T-helper 22 cell (primary cell): Measurements from ENCODE around the gene PLPPR1.
"Not testable (repeated sequence)": the region's sequence is repeated elsewhere in the genome, so short reads cannot be mapped to it uniquely, and the experiment has no call there.

Experiments used
- DNase-seq: peaks from one replicate; pipeline ENCODE4 v3.0.0-alpha.2; 2020; ENCODE audit warnings: low read depth

PLPPR1 gene

DNA sequence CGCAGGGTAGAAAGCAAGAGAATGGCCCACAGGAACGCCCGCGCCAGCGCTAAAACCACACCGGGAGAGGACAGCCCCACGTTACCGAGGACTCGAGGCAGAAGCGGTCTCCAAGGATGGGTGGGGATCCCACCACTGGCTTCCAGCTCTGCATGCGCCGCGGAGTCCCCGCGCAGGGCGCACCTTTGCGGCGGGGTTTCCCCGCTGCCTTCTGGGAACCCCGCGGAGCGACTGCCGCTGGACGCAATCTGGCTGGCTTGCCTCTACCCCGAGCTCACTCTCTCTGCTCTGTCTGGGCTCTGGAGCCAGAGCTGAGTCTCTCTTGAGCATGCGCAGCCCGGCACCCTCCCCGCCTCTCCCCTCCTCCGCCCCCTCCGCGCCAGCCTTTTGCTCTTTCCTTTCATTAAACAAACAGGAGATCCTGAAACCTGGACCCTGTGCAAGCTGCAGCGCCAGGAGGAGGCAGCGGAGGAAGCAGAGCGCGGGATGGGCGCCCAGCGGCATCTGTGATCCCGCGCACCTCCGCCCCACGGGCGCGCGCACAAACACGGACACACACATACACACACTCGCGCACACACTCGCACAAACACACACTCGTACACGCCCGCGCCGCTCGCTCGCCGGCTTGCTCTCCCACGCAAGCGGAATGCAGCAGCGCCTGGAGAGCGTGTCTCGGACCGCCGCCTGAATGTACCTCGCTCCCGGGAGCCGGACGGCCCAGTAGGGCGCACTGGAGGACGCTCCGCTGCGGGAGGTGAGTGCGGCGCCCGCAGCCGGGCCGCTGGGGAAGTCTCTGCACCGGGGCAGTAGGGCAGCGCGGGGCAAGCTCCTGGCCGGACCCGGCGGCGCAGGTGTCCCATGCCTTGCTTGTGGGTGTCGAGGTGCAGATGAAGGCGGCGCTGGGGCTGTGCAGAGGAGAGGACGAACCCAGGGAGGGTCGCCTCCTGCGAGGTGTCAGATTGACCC, at the start of gene PLPPR1:
Gene PLPPR1 (plus strand): TSS at position 382 of the 969 bp plus-strand sequence.
- no peak for DNase-seq

DNA sequence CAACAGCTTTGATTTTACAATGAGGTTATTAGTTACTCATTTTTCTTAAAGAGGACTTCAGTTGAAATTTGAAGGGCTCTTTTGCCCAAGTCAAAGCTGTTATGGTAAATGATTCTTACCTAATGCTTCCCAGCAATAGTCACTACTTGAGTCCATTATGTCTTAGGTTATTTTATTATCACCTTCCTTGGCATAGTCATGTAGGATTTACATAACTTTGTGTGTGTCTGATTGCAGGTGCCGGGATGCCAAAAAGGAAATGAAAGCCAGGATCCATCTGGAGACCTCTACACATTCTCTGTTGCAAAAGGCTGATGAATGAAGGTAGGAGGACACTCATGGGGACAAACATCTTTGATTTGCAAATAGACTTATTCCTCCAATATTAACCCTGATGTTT, 38.8 kb upstream of the PLPPR1 start:
- no peak for DNase-seq

DNA sequence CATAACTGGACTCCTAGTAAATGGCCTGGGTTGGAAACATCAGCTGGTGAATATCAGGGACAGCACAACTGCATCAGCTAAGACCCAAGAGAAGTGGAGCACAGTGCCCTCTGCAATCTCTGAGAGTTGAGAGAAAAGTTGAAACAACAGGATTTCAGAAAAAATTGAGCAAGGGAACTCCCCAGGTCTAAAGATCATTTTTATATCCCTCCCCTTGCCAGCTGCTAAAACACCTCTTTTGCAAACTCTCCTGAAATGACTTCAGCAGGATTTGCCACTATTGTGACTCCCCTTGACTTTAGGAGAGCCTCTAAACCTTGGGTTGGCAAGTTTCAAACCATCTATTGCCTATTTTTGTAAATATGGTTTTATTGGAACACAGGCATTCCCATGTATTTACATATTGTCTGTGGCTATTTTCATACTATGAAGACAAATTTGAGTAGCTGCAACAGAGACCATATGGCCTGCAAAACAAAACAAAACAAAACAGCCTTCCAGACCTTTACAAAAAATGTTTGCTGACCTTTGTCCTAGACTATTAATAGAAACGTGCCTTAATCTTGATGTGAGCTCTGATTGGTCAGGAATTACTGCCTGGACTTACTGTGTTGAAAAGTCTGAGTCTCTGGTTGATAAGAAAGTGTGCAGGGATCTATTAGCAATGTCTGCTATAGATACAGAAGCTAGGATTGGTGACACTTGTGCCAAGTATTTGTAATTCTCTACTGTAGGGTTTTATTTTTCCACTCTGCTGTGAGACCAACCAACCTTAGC, 37.7 kb upstream of the PLPPR1 start:
- DNase-seq = no peak

DNA sequence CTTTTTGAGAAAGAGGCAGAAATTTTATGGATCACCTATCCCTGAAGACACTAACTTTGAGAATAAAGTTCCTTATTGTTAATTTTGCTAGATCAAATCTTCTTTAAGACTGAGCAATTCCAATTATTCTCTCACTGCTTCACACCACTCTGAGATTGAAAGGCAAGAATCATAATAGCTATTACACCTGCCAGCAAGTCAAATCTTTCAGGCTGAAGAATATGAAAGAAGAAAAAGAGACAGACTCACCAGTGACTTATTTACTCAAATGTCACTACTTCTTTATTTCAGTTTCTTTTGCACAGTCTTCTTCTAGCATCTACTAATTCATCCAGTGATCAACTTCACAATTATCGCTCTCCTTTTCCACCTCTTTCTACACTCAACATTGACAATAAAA, 35.9 kb upstream of the PLPPR1 start:
- DNase-seq = no peak

DNA sequence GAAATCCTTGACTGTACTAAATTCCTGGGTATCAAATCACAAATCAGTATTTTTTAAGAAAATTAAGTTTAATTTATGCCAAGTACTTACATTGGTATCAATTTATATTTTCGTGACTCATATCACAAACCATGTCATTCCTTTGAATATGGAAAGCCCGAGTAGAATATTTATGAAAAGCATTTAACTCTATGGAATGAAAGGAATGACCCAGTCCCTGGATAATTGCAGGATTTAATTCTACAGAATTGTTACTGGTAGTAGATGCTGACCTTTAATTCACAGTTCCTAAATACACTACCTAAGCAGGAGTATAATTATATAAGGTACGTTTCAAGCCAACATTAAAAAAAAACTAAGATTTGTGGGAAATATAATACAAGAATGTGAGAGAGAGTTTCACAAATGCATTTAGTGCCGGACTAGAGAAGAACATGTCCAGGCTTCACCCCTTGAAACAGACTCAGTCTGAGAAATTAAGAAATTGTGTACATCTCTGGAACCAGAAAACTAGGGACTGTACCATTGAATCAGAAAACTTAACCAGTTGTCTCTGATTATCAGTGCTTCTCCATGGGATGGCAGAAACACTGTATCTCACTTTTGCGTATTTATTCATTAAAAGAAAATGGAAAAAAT, 28.5 kb upstream of the PLPPR1 start:
- DNase-seq = no peak

DNA sequence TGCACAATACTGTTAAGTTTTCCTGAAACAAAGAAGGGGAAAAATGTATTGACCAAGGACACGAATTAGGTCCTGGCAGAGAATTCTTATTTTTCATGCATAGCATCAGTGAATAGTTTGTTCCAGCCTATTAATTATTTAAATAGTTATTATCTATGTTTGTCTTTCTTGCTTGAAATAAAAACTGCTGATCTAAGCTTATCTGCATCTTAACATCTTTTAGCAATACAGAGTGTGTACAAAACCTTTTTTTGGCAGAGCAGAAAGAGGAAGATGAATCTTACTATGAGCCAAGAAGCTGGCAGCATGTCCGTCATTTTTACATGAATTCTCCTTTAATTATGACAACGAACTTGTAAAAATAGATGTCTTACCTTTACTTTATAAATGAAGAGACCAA, 23.3 kb upstream of the PLPPR1 start:
- no peak for DNase-seq

DNA sequence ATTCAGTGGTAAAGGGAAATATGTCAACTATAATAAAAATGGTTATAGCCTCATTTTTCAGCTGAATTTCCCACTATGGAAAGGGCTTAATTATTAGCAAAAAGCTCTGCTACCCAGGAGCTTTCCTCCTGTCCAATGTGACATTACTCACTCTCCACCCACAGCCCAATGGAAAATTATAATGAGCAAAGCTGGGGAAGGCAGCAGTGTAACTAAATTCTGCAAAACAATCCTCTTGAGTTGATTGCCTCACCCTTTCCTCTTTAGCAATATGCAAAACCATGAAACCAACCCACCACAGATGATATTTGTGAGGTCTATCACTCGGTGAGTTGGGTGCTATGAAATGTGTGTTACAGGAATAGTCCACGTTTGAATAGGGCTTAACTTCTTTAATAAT, 14.0 kb upstream of the PLPPR1 start:
- DNase-seq = no peak

DNA sequence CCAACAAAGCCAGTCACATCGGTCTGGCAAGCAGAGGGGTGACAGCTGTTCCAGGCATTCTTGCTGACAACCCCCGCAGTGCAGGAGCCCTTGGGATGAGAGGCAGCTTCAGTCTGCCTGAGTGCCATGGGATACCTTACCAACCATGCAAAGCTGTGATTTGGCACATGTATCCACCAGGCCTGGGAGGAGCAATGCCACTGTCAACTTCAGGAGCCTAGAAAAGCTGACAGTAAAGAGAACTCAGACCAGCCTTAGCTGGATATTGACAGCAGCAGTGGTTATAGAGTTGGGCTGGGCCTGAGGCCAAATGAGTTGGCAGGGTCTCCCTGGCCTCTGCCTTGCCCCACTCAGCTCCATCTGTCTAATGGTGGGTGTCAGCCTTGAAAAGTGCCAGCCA, 10.1 kb upstream of the PLPPR1 start:
- DNase-seq = no peak

DNA sequence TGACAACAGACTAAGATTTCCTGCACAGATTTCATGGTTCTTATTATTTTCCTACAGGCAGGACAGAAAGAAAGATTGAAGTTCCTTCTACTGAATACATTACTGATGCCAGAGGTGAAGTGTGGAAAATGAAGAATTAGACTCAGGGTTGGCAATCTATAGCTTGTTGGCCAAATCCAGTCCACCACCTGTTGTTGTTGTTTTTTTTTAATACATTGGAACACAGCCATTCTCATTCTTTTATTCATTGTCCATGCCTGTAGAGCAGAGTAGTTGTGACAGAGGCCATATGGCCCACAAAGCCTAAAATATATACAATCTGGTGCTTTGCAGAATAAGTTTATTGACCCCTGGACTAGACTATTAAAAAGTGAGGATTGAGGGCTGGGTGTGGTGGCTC, 5.8 kb upstream of the PLPPR1 start:
- no peak for DNase-seq

DNA sequence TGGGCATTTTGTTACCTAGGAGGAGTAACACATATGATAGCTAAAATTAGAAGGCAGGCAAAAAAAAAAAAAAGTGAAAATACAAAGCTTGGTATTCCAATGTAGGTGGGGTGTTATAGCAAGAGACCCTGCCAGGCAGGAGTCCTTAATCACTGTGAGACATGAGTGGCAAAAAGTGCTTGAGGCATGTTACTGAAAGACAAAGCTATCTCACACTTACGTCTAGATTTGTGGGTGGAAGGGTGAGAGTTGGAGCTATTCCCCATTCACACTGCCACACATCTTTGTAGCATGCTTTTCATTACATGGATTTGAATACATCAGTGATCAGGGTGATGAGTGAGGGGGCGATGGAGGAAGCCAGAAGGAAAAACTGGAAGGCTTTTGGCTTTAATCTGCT, 2.6 kb upstream of the PLPPR1 start:
- no peak for DNase-seq

DNA sequence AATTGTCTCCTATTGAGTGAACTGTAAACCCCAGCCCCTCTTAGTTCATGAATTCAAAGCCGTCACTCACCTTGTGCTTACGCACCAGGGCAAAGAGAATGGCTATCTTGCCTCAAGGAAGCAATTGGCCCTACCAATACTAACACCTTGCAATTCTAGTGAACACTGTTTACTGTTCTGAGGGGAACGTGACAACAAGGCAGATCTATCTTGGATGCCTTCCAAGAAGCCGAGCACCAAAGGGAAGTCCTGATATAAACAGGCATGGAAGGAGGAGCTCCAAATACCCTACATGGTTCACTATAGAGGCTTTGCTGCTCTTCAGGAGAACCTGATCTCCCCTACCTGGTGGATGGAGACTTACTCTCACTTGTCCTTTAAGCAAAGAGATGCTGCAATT, 1.7 kb upstream of the PLPPR1 start:
- DNase-seq = no peak

DNA sequence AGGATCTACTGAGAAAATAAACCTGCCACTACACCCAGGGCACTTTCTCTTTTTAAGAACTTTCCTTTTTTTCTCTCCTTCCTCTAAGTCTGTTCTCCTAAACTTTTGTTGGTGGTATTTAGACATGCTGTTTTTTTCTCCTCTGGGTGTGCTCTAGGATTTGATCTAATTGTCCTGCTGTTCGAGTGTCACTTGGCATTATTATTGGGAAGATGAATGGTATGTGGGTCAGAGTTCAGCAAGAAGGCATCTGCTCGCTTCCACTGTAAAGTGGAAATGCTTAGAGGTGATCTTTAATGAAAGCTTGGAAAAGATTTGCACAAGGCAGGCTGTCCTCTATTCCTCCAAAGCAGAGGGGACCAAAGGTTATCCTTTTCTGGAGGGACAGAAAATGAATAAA, 1.3 kb upstream of the PLPPR1 start:
- DNase-seq = no peak

DNA sequence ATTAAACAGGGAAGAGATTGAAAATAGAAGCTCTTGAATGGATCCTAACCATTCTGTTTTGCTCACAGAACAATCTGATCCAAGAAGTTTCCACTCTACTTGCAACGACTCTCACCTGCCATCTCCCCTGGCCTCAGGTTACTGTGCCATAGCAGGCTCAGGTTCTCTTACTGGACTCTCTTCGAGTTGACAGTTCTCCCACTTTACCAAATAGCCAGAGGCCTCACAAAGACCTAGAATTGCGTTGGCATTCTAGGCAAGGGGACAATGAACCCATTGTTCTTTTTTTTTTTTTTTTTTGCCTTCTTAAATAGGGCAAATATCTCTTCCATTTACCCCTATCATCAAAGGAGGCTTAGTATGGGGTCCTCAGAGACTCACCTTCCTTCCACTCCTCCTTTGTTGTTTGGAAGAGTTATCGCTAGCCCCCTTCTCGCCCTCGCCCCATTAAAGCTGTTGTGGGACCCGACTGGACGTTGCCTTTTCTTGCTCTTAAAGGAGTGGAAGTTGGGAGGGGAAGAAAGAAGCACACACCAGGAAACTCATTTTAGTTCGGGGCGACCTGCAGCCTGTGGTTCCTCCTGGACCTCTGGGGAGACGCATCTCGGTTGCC, 688 bp upstream of the PLPPR1 start:
- DNase-seq = no peak

DNA sequence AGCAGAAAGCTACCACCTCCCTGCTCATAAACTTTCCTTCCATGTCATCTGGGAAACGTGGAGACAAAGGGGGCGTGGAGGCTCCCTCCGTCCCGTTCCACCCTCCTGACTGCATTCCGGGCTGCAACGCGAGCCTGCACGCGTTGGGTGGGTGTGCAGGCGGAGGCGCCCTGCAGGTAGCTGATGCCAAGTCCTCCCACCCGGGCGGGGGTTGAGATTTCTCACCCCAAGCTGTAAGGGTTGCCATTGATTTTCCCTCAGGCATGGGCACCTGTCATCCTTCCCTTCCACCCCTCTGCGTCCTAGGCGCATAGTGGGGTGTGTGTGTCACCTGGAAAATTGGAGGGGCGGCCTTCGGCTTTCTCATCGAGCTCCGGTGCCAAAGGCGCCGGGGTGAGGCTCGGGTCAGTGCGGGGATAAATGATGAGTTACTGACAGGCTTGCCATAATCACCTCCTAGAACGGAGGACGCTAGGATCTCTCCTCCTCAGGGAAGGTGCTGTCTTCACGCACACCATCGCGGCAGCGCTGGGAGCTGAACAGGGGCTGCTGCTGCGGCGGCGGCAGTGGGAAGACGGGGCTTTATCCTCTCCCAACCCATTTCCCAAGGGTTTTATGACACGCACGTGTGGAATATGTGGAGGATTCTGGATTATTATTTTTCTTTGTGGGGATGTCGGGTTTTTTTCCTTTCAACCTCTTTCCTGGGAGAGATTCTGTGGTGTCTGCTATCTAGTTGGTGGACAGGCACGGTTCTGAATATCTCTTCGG, 973 bp downstream of the PLPPR1 start:
- DNase-seq = no peak

DNA sequence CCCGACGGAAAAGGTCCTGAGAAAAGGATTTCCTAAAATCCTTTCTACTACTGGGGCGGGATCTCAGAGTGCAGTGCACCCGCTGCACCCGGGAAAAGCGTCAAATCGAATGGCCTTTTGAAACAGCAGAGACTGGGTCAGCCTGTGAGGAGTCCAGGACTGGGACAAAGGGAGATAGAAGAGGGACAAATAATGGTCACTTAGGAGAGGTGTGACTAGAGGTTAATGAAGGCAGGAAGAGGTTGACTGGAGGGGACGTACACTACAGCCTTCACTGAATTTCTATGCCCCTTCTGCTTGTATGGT, 1.5 kb downstream of the PLPPR1 start:
- no peak for DNase-seq

DNA sequence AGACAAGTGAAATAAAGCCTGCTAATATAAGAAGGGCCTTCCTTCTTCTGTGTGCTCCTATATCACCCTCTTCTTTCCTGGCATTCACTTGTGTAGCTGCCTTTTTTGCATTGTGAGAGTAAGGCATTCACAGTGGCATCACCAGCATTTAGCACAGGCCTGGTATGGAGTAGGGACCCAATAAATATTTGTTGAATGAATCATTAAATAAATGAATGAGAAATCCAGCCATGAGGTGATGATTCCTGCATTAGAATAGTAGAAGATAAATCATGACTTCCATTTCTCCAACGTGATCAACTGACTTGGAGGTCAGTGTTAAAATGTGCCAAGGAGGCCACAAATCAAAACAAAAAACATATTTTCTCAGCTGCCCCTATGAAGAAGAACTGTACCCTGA, 3.9 kb downstream of the PLPPR1 start:
- DNase-seq = no peak

DNA sequence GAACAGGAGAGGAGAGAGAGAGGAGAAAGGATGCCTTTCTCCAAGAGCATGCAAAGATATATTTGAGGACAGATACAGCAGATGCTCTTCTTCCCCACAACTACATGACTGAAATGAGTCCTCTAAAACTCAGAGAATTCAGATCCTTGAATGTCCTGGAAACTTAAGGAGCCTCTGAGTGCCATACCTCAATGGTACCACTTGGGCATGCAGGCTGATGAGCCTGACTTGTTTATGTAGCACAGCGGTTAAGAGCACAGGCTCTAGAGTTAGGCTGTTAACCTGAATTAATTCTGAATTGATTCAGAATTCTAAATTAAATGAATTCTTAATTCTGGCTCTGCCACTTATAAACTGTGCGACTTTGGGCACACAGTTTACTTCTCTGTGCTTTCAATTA, 5.7 kb downstream of the PLPPR1 start:
- DNase-seq = no peak

DNA sequence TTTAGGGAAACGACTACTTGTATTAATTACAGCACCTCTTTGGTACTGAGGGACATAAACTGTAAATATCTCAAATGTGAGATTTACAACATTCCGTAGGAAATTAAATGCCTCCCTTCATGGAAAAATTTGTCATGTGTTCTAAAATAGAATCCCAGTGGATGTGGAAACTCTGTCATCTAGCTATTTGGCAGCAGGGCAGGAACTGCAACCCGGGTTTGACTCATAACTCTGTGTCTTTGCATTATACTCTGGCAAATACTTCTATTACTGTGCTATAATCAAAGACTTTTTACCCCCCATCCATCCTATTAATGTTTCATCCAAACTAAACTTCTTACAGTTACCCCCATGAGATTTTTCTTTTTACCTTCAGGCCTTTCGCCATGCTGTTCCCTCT, 6.6 kb downstream of the PLPPR1 start:
- DNase-seq = no peak

DNA sequence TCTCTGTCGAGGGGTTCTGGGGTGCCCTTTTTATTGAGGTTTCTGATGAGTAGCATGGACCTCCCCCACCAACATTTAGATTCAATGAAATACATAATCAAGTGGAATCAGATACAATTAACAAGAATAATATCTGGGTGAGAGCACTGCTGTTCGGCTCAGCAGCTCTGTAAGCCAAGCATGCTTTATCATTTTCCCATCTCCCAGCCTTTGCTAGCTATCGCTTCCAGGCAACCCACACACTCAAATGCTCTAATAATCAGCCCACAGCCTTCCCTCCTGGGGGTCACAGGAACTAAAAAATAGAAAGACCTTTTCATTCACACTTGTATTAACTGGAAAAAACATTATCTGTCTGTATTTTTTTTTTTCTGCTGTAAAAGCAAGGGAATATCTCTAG, 8.9 kb downstream of the PLPPR1 start:
- no peak for DNase-seq

DNA sequence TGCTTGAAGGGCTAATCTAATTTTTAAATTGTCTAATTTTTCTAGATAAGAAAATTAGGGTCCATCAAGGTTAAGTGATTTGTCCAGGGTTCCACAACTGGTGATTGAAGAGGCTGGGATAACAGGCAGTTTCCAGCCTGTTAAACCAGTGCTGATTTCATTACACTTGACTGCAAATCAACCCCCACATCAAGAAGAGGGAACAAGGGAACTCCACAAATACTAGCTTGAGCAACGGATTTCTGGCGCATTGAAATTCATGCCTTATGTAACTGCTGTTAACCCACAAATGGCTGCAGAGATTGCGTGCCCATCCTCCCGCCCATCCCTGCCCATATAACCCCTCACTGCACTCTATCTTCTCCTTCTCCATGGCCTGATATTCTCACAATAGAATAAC, 10.0 kb downstream of the PLPPR1 start:
- no peak for DNase-seq

DNA sequence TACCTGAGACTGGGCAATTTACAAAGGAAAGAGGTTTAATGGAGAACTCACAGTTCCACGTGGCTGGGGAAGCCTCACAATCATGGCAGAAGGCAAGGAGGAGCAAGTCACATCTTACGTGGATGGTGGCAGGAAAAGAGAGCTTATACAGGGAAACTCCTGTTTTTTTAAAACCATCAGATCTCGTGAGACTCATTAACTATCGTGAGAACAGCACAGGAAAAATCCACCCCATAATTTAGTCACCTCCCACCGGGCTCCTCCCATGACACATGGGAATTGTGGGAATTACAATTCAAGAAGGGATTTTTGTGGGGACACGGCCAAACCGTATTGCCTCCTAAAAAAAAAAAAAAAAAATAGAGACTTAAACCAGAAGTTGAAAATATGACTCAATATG, 11.1 kb downstream of the PLPPR1 start:
- DNase-seq = not testable (repeated sequence)
